IMR-90 (cell line): Measurements from ENCODE around the gene MYLK4. TPM values are rescaled to one million over a fixed set of nuclear protein-coding genes. Genes with fewer than 3 reads are reported as not detected.

Source experiments
- ATAC-seq: fragments of 200-7000 bp; cut with Tn5 transposase; 2 replicates; pipeline ENCODE4 v1.9.1; 2020; ENCODE audit warnings: low read depth, mild to moderate bottlenecking, moderate library complexity
- BruUV-seq: library from RNA; stranded (reverse); fragments of 400-500 nt; replicated peaks from 2 replicates; lab custom pipeline; 2021; lab: Mats Ljungman, UMichigan
- CTCF ChIA-PET: fragments of 300-600 bp; formaldehyde crosslinking; extraction: SDS; loops from one replicate; lab custom pipeline; 2021; ENCODE audit warnings: antibody characterized with exemption; lab: Yijun Ruan, JAX
- POLR2A ChIA-PET: fragments of 300-600 bp; sonication (Branson Sonifier 250); formaldehyde crosslinking; loops from one replicate; lab custom pipeline; 2022; ENCODE audit warnings: antibody characterized with exemption; ENCODE audit not compliant: unreplicated experiment; lab: Charles Lee
- DNase-seq: peaks from one replicate; pipeline ENCODE4 v3.0.0; 2013
- H2AFZ ChIP-seq: replicated peaks from 2 replicates; pipeline ENCODE3; 2013; ENCODE audit warnings: low read length, mild to moderate bottlenecking; ENCODE audit not compliant: poor library complexity
- H2AK5ac ChIP-seq: 2 replicates; pipeline ENCODE4 v1.6.1; 2013; ENCODE audit warnings: low read depth, low read length, inconsistent platforms
- H2AK9ac ChIP-seq: replicated peaks from 2 replicates; pipeline ENCODE3; 2013; ENCODE audit warnings: mild to moderate bottlenecking, low read depth, low read length, moderate library complexity; ENCODE audit not compliant: poor library complexity
- H2BK120ac ChIP-seq: 2 replicates; pipeline ENCODE4 v1.6.1; 2013; ENCODE audit warnings: low read depth, low read length, inconsistent platforms
- H2BK15ac ChIP-seq: 3 replicates; pipeline ENCODE4 v1.6.1; 2013; ENCODE audit warnings: low read depth, low read length, inconsistent platforms
- H2BK20ac ChIP-seq: 2 replicates; pipeline ENCODE4 v1.6.1; 2013; ENCODE audit warnings: low read depth, mild to moderate bottlenecking, inconsistent platforms, low read length, moderate library complexity
- H2BK5ac ChIP-seq: 2 replicates; pipeline ENCODE4 v1.6.1; 2013; ENCODE audit warnings: mild to moderate bottlenecking, low read depth, low read length, inconsistent platforms; ENCODE audit not compliant: poor library complexity, severe bottlenecking
- H3K14ac ChIP-seq: replicated peaks from 2 replicates; pipeline ENCODE4 v1.6.1; 2013; ENCODE audit warnings: low read depth, low read length, inconsistent platforms
- H3K18ac ChIP-seq: 2 replicates; pipeline ENCODE4 v1.6.1; 2013; ENCODE audit warnings: low read depth, low read length, control low read depth
- H3K23ac ChIP-seq: 2 replicates; pipeline ENCODE4 v1.6.1; 2013; ENCODE audit warnings: low read depth, low read length, inconsistent platforms
- H3K27ac ChIP-seq: 2 replicates; pipeline ENCODE4 v1.5.1; 2013; ENCODE audit warnings: mild to moderate bottlenecking, control low read depth, low read length; ENCODE audit not compliant: insufficient read depth
- H3K27me3 ChIP-seq: 2 replicates; pipeline ENCODE4 v1.6.1; 2013; ENCODE audit warnings: low read length; ENCODE audit not compliant: control insufficient read depth, insufficient read depth
- H3K36me3 ChIP-seq: 2 replicates; pipeline ENCODE4 v1.6.1; 2013; ENCODE audit warnings: low read length, mixed read lengths; ENCODE audit not compliant: control insufficient read depth, insufficient read depth
- H3K4ac ChIP-seq: 2 replicates; pipeline ENCODE4 v1.6.1; 2013; ENCODE audit warnings: low read depth, low read length, inconsistent platforms
- H3K4me1 ChIP-seq: 2 replicates; pipeline ENCODE4 v1.6.1; 2013; ENCODE audit warnings: low read length, mixed read lengths; ENCODE audit not compliant: control insufficient read depth, insufficient read depth
- H3K4me2 ChIP-seq: 2 replicates; pipeline ENCODE4 v1.6.1; 2013; ENCODE audit warnings: low read depth, mild to moderate bottlenecking, control low read depth, low read length, moderate library complexity
- H3K4me3 ChIP-seq: 2 replicates; pipeline ENCODE4 v1.5.1; 2013; ENCODE audit warnings: low read depth, mild to moderate bottlenecking, control low read depth, low read length, moderate library complexity; ENCODE audit not compliant: insufficient read depth
- H3K56ac ChIP-seq: 2 replicates; pipeline ENCODE4 v1.6.1; 2013; ENCODE audit warnings: low read length, inconsistent platforms; ENCODE audit not compliant: insufficient read depth; ENCODE audit errors: extremely low read depth
- H3K79me1 ChIP-seq, 2 experiments: 2 replicates each; pipeline ENCODE4 v1.6.1; 2013; ENCODE audit warnings: low read length in 2 of 2, inconsistent platforms in 1 of 2, low read depth in 1 of 2
- H3K9ac ChIP-seq: 2 replicates; pipeline ENCODE4 v1.6.1; 2013; ENCODE audit warnings: low read depth, low read length, control low read depth
- H3K9me1 ChIP-seq: 2 replicates; pipeline ENCODE4 v1.6.1; 2013; ENCODE audit warnings: low read length, inconsistent platforms; ENCODE audit not compliant: insufficient read depth
- H3K9me3 ChIP-seq: 2 replicates; pipeline ENCODE4 v1.6.1; 2013; ENCODE audit warnings: low read length; ENCODE audit not compliant: control insufficient read depth, insufficient read depth
- H4K20me1 ChIP-seq: 2 replicates; pipeline ENCODE4 v1.6.1; 2013; ENCODE audit warnings: low read length, inconsistent platforms; ENCODE audit not compliant: insufficient read depth
- H4K5ac ChIP-seq: 2 replicates; pipeline ENCODE4 v1.6.1; 2013; ENCODE audit warnings: mild to moderate bottlenecking, low read depth, low read length, control low read depth
- H4K8ac ChIP-seq, 2 experiments: 2 replicates each; pipeline ENCODE4 v1.6.1; 2013; ENCODE audit warnings: low read depth in 2 of 2, low read length in 2 of 2, control low read depth in 1 of 2, inconsistent platforms in 1 of 2
- H4K91ac ChIP-seq: 2 replicates; pipeline ENCODE4 v1.6.1; 2013; ENCODE audit warnings: low read depth, low read length, inconsistent platforms; ENCODE audit not compliant: insufficient read depth
- SMC3 ChIP-seq: fragments of 150-350 bp; IDR thresholded peaks from 2 replicates; pipeline ENCODE4 v1.6.1; 2016; ENCODE audit warnings: low read depth, mild to moderate bottlenecking, antibody characterized with exemption, low read length, moderate library complexity
- WGBS, 2 experiments: methylation state at CpG; one replicate each; pipeline versions ENCODE4 v1.1.5 to v1.1.7; 2013; ENCODE audit warnings: missing lambda C conversion rate in 2 of 2; ENCODE audit not compliant: insufficient read length in 1 of 2; ENCODE audit errors: extremely low coverage in 2 of 2; 5-methylcytosine and 5-hydroxymethylcytosine counted together
- dilution Hi-C: fragments of 300-500 bp; cut with HindIII; formaldehyde crosslinking; loops from one replicate; pipeline ENCODE4 v1.14.3; 2018; ENCODE audit warnings: low sequenced_read_pairs; ENCODE audit not compliant: unreplicated experiment
- in situ Hi-C: fragments of 300-500 bp; cut with MboI; formaldehyde crosslinking; loops from 3 replicates; pipeline ENCODE4 v1.14.3; 2019; ENCODE audit warnings: low sequenced_read_pairs, inconsistent platforms, mixed read lengths
- intact Hi-C: fragments of 100-400 bp; cut with micrococcal nuclease; formaldehyde crosslinking; loops from 2 replicates; pipeline ENCODE4 v1.10.0; 2022
- polyA plus RNA-seq, 3 experiments: library from polyadenylated mRNA; depleted of rRNA; stranded (reverse); fragments of >200 nt; gene quantifications; 2 replicates each; pipeline ENCODE4 v1.2.3, GENCODE V29; 2012; ENCODE audit warnings: low replicate concordance in 1 of 3
- total RNA-seq: library from RNA; depleted of rRNA; stranded (reverse); fragments of >200 nt; gene quantifications from 2 replicates; pipeline ENCODE4 v1.2.3, GENCODE V29; 2012

The MYLK4 gene
- total and polyA plus RNA-seq, 2 of the 4 experiments (the other 2 are of a cell fraction): under 0.01 to 0.07 TPM

- Histone ChIP-seq H4K8ac (no peak overlapping the region), H3K36me3 (no peaks in the 10 kb centered on the region), H4K20me1 (no peaks in the 10 kb centered on the region), H3K4me3 (no peak overlapping the region), H4K91ac (no peak overlapping the region), H3K23ac (no peak overlapping the region), H2BK15ac (no peak overlapping the region), H2BK5ac (no peak overlapping the region), H3K27ac (no peak overlapping the region), H3K56ac (no peak overlapping the region), H3K4me2 (no peak overlapping the region), H3K79me1 (no peaks in the 10 kb centered on the region), H3K9me1 (no peaks in the 10 kb centered on the region), H3K4me1 (peaks cover 5% of the 10 kb centered on the region; the same call in 1 of the 2 replicates), H4K5ac (no peak overlapping the region), H2AK9ac (no peak overlapping the region), H3K4ac (no peak overlapping the region), H2BK120ac (no peak overlapping the region), H3K9ac (no peak overlapping the region), H2BK20ac (no peak overlapping the region), H2AK5ac (no peak overlapping the region; the same call in 1 of the 2 replicates), H3K14ac (no peak overlapping the region), H3K18ac (no peak overlapping the region), H2AFZ (no peak overlapping the region), H3K9me3 (no peaks in the 10 kb centered on the region), H3K27me3 (peaks cover 16% of the 10 kb centered on the region)
- dilution Hi-C loops: no loop called here
- no TSS peak for BruUV-seq
- no peak for ATAC-seq
- WGBS, 2 experiments: 88% methylated on average over 4 of the region's 10 CpGs; no CpG with 5 or more reads in 1 of the 2 experiments
- no peak for DNase-seq
- no peak for TF ChIP-seq SMC3
- in situ Hi-C loops: no loop called here
- intact Hi-C loops: loop anchor here (5.0 kb wide), 1 partner anchor 156 kb away; no protein-coding TSS in a partner anchor
- ChIA-PET CTCF (no interaction called here), POLR2A (no interaction called here)
Measured at GRCh38 chr6:2623295-2623694, 127.4 kb downstream of the MYLK4 start.
